HG03280 (cell line): ENCODE results near the gene PSTPIP1.
"Not testable (repeated sequence)": the region's sequence is repeated elsewhere in the genome, so short reads cannot be mapped to it uniquely, and the experiment has no call there.

Experiments
- ATAC-seq: cut with Tn5 transposase; IDR thresholded peaks from one replicate; pipeline ENCODE4 v1.9.1; 2021; ENCODE audit warnings: mild to moderate bottlenecking, moderate library complexity; ENCODE audit not compliant: unreplicated experiment

Gene PSTPIP1

GRCh38 chr15:76994971-76995945 is at the start of gene PSTPIP1:
Gene PSTPIP1, plus strand, starts transcription at chr15:76995126. Its CDS starts 448 bp downstream, at chr15:76995574.
- ATAC-seq, result peak; percentile 61

GRCh38 chr15:76945494-76946093 is 49.3 kb upstream of the PSTPIP1 start:
- ATAC-seq, result no peak

DNA sequence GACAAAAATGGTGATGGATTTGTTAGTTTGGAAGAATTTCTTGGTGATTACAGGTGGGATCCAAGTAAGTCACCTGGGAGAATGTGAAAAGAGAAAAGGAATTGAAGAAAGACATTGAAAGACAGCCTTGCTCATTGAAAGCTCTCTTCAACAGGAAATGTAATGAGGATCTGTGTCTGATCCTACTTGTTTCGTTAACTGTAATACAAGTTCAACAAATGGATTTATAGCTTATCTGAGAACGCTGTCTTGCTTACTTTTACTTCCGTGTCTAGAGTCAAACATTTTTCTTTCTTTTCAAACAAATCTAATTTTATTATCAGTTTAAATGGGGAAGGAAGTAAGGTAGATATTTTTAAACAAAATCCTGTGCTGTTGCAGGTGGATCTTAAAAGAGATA is 47.5 kb upstream of the PSTPIP1 start:
- ATAC-seq, result no peak

GRCh38 chr15:76951220-76951619 is 43.7 kb upstream of the PSTPIP1 start:
- ATAC-seq, result no peak

DNA sequence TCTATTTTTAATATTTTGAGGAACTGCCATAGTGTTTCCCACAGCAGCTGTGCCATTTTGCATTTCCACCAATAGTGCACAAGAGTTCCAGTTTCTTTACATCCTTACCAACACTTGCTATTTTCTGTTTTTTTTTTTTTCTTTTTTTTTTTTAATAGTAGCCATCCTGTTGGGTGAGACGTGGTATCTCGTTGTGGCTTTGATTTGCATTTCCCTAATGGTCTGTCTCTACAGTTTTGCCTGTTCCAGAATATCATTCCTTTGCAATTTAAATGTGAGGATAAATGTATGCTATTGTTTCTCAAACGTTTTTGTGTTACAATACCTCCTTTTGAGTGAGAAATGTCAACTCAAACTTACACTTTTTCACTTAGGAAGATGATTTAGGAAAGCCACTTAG is 41.0 kb upstream of the PSTPIP1 start:
- ATAC-seq, result no peak

GRCh38 chr15:76954744-76955143 is 40.2 kb upstream of the PSTPIP1 start:
- no peak for ATAC-seq

- no peak for ATAC-seq
Measured at GRCh38 chr15:76961268-76962011, 33.5 kb upstream of the PSTPIP1 start.

DNA sequence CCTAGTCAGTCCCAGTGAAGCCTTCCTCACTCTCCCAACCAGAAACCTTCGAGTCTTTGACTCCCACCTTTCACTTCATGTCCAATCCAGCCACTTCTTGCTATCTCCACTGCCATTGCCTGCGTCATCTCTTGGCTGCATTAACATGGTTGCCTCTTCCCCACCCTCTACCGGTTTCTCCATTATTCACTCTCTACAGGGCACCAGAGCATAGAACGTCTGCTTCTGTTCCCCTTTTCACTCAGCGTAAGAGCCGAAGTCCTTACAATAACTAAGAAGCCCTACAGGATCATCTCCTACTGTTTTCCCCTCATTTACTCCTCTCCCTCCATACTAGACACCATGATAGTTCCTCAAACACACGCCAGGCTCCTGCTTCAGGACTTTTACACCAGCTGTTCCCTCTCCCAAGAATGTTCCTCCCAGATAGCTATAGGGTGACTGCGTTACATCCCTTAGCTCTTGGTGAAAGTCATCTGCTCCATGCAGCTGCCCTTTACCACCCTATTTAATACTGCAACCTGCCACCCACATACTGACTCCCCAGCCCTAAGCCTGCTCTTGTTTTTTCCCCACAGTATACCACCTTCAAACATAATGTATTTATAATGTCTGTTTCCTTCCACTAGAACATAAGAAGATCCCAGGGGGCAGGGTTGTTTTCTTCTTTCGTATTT is 32.5 kb upstream of the PSTPIP1 start:
- no peak for ATAC-seq

GRCh38 chr15:76963596-76963995 is 31.3 kb upstream of the PSTPIP1 start:
- no peak for ATAC-seq

- no peak for ATAC-seq
Measured at GRCh38 chr15:76964157-76964556, 30.8 kb upstream of the PSTPIP1 start.

- ATAC-seq, result not testable (repeated sequence)
Measured at GRCh38 chr15:76966051-76966450, 28.9 kb upstream of the PSTPIP1 start.

- ATAC-seq, result no peak
Measured at GRCh38 chr15:76967067-76967466, 27.9 kb upstream of the PSTPIP1 start.

DNA sequence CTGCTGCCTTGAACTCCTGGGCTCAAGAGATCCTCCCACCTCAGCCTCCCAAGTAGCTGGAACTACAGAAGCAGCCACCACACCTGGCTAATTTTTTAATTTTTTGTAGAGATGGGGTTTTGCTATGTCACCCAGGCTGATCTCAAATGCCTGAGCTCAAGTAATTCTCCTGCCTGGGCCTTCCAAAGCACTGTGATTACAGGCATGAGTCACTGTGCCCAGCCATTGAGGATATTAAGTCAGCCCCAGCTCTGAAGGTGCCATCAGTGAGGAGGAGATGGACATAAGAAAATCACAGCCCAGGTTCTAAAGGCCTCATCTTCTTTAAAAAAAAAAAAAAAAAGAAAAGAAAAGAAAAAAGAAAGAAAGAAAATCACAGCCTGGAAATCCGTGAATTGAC is 26.6 kb upstream of the PSTPIP1 start:
- ATAC-seq, result no peak

DNA sequence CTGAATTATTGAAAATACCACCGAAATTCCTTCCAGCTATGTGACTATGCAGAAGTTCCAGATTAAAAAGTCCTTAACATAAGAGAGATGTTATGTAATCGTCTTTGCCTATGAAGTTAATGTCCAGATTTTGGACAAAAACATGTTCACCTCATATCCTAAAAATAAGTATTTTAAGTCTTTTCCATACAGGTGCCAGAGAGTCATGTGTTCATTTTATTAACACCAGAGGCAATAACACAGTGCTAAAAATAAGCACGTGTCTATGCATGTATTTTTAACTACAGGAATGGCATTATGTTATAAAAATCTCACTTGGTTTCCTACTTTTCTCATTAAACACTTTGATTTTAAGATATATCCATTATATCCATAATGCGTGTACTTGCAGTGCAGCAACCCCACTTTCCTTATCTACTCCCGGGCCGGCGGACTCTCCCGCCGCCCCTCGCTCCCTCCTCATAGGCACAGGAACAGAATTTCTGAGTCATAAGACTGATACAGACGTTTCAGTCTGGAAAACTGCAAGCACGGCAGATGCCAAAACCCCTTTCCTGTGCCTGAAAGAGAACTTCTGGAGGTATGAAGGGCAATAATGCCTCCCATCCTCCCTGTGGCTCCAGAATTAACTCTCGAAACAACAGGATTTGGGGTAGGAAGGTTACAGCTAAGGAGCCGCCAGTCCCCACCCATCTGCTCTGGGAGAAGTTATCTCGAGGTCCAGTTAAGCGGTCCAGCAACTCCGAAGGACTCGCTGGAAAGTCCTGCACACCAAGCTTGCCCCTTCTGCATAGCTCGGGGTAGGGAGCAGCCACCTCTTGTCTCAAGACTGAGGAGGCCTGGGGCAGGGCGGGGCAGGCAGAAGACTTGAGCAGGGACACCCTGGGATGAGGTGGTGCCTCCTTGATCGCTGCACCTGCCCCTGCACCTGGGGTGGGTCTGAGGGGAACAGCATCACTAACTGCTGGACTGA is 22.3 kb upstream of the PSTPIP1 start:
- no peak for ATAC-seq

DNA sequence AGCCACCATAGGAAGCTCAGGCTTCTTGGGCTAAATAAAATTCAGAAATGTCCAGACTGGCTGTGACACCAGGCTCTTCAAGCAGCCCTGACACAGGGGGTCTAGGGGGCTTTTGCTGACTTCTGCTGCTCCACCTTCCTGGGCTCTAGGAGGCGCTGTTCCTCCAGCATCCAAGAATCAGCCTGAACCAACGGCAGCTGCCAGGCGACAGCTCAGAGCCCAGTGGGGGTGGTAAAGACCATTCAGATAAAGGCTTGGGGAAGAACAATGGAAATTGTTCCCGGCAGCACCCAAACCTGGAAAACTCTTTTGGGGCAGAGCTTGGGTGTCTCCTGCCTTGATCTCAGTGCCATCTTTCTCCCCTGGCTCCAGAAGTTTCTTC is 21.6 kb upstream of the PSTPIP1 start:
- ATAC-seq, result no peak

- no peak for ATAC-seq
Measured at GRCh38 chr15:76973906-76974305, 21.0 kb upstream of the PSTPIP1 start.

GRCh38 chr15:76974456-76975036 is 20.4 kb upstream of the PSTPIP1 start:
- no peak for ATAC-seq

GRCh38 chr15:76976141-76976540 is 18.8 kb upstream of the PSTPIP1 start:
- no peak for ATAC-seq

DNA sequence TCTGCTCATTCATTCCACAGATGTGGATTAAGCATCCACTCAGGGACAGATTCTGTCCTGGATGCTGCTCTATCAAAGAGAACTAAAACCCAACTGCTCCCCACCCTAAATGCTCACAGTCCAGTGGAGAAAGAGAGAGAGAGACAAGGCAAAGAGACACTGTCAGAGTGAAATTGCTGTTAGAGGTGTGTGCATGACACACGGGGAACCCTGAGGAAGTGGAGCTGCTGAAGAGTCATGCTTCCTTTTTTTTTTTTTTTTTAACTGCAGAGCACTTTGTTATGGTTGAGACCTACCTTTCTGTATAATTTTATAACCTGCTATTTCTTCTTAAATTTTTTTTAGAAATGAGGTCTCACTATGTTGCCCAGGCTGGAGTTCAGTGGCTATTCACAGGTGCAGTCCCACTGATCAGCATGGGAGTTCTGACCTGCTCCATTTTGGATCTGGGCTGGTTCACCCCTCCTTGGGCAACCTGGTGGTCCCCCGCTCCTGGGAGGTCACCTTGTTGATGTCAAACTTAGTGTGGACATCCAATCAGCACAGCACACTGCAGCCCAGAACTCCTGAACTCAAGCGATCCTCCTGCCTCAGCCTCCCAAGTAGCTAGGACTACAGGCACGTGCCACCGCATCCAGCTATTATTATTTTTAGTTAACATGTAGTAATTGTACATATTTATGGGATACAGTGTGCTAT is 18.2 kb upstream of the PSTPIP1 start:
- ATAC-seq, result no peak
